Measurements from ENCODE around the gene PLCH2. TPM values are rescaled to one million over a fixed set of nuclear protein-coding genes. Genes with fewer than 3 reads are reported as not detected.
A peak's percentile ranks its signal among the peaks of the same experiment; 100 is the strongest.

Gene PLCH2
- total RNA-seq, 2 experiments from 2014 or later: 1.4 to 2.2 TPM

DNA sequence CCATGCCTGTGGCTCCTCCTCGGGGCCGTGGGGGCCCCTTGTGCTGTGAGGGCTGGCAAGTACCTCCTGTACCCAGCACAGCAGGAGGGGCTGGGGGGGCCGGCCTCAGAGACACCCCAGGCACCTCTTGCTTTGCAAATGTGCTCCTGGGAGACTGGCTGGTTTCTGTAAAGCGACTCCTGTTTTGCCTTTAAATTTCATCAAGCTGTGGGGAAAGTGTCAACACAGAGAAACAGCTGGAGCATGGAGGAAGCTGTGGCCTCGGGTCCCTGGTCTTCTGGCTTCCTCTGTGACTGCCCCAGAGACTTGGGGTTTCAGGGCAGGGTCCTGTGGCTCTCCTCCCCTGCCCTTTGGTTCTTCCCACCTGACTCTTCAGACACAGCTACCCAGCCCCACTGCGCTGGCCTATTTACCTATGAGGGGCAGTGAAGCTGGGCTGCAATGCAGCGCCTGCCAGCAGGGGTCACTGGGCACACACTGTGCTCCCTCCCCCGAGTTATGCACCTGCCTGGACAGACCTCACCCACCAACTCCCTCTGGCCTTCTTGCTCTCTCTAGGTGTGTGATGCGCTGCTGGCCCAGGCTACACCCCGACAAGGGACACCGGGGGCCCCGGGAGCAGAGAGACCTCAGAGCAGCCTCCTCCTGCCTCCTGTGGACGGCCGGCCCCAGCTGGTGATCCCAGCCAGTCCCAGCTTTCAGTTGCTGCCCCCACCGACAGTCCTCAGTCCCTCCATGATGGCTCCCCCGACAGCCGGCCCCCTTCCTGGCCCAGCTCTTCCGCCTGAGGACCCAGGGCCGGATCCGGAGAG lies 46.1 kb upstream of the PLCH2 start:
- Histone ChIP-seq H4K20me1 (ENCODE audit: insufficient read depth, low read length) (no peaks in the 10 kb centered on the region; the same call in 1 of the 2 replicates), H2AFZ (ENCODE audit: low read length) (no peak overlapping the region), H3K4me1 (ENCODE audit: insufficient read depth, low read length, poor library complexity, severe bottlenecking) (no peaks in the 10 kb centered on the region), H3K36me3 (ENCODE audit: insufficient read depth, low read length) (no peaks in the 10 kb centered on the region), H3K79me2 (ENCODE audit: insufficient read depth, low read depth, low read length) (no peaks in the 10 kb centered on the region), H3K4me3 (ENCODE audit: low read depth, low read length, poor library complexity, severe bottlenecking) (no peak overlapping the region), H3K9me3 (ENCODE audit: low read length) (no peaks in the 10 kb centered on the region), H3K27ac (ENCODE audit: low read depth, low read length, poor library complexity, severe bottlenecking) (no peak overlapping the region), H3K4me2 (ENCODE audit: low read length) (no peak overlapping the region), H3K9me2 (ENCODE audit: insufficient read depth, low read length) (no peaks in the 10 kb centered on the region)
- CTCF ChIA-PET (ENCODE audit: unreplicated experiment): no interaction called here
- no TSS peak for BruUV-seq (replicated peaks)
- TF ChIP-seq EZH2phosphoT487 (IDR thresholded peaks at IDR 0.05; ENCODE audit: borderline replicate concordance, low read depth, low read length): no peak
- peak; percentile 67 for TF ChIP-seq CTCF (conservative IDR thresholded peaks at IDR 0.05; ENCODE audit: low read length)
- POLR2A ChIA-PET: no interaction called here
- DNase-seq (ENCODE audit: low spot score): no peak
- intact Hi-C loops (cut with micrococcal nuclease; ENCODE audit: unreplicated experiment): loop anchor here (5.0 kb wide), 1 partner anchor 117 kb away; no protein-coding TSS in a partner anchor

- TF ChIP-seq CTCF (conservative IDR thresholded peaks at IDR 0.05; ENCODE audit: low read length) (no peak), EZH2phosphoT487 (IDR thresholded peaks at IDR 0.05; ENCODE audit: borderline replicate concordance, low read depth, low read length) (no peak)
- Histone ChIP-seq H3K36me3 (ENCODE audit: insufficient read depth, low read length) (no peaks in the 10 kb centered on the region), H3K27ac (ENCODE audit: low read depth, low read length, poor library complexity, severe bottlenecking) (no peak overlapping the region), H3K79me2 (ENCODE audit: insufficient read depth, low read depth, low read length) (no peaks in the 10 kb centered on the region), H3K9me3 (ENCODE audit: low read length) (no peaks in the 10 kb centered on the region), H2AFZ (ENCODE audit: low read length) (no peak overlapping the region), H3K4me1 (ENCODE audit: insufficient read depth, low read length, poor library complexity, severe bottlenecking) (no peaks in the 10 kb centered on the region), H4K20me1 (ENCODE audit: insufficient read depth, low read length) (no peaks in the 10 kb centered on the region; the same call in 1 of the 2 replicates), H3K4me2 (ENCODE audit: low read length) (no peak overlapping the region), H3K9me2 (ENCODE audit: insufficient read depth, low read length) (no peaks in the 10 kb centered on the region), H3K4me3 (ENCODE audit: low read depth, low read length, poor library complexity, severe bottlenecking) (no peak overlapping the region)
- intact Hi-C loops (cut with micrococcal nuclease; ENCODE audit: unreplicated experiment): loop anchor here (5.0 kb wide), 1 partner anchor 117 kb away; no protein-coding TSS in a partner anchor
- DNase-seq (ENCODE audit: low spot score): no peak
- ChIA-PET CTCF (ENCODE audit: unreplicated experiment) (no interaction called here), POLR2A (no interaction called here)
- BruUV-seq (replicated peaks): no TSS peak
Measured at GRCh38 chr1:2430592-2430973, 45.5 kb upstream of the PLCH2 start.

DNA sequence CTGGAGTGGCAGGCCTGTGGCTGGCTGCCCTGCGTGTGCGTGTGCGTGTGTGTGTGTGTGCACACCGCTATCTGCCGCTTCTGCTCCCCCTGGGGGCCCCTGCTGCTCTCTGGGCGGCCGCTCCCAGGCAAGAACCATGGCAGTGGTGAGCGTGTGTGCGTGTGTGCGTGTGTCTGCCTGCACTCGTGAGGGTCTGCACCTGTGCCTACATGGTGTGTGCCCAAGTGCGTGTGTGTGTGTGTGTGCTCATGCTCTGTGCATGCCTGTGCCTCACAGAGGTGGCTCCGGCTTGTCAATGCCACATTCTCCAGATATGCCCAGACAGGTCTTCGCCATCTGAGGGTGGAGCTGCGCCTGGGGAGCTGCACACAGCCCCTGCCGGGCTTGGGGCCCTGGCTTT lies 45.0 kb upstream of the PLCH2 start:
- Histone ChIP-seq H3K4me3 (ENCODE audit: low read depth, low read length, poor library complexity, severe bottlenecking) (no peak overlapping the region), H3K79me2 (ENCODE audit: insufficient read depth, low read depth, low read length) (no peaks in the 10 kb centered on the region), H2AFZ (ENCODE audit: low read length) (no peak overlapping the region), H3K4me1 (ENCODE audit: insufficient read depth, low read length, poor library complexity, severe bottlenecking) (no peaks in the 10 kb centered on the region), H3K9me2 (ENCODE audit: insufficient read depth, low read length) (no peaks in the 10 kb centered on the region), H3K36me3 (ENCODE audit: insufficient read depth, low read length) (no peaks in the 10 kb centered on the region), H3K4me2 (ENCODE audit: low read length) (no peak overlapping the region), H3K27ac (ENCODE audit: low read depth, low read length, poor library complexity, severe bottlenecking) (no peak overlapping the region), H3K9me3 (ENCODE audit: low read length) (no peaks in the 10 kb centered on the region), H4K20me1 (ENCODE audit: insufficient read depth, low read length) (no peaks in the 10 kb centered on the region; the same call in 1 of the 2 replicates)
- no TSS peak for BruUV-seq (replicated peaks)
- intact Hi-C loops (cut with micrococcal nuclease; ENCODE audit: unreplicated experiment): loop anchor here (5.0 kb wide), 1 partner anchor 116 kb away; no protein-coding TSS in a partner anchor
- POLR2A ChIA-PET: no interaction called here
- no peak for TF ChIP-seq EZH2phosphoT487 (IDR thresholded peaks at IDR 0.05; ENCODE audit: borderline replicate concordance, low read depth, low read length)
- no peak for TF ChIP-seq CTCF (conservative IDR thresholded peaks at IDR 0.05; ENCODE audit: low read length)
- CTCF ChIA-PET (ENCODE audit: unreplicated experiment): no interaction called here
- DNase-seq (ENCODE audit: low spot score): no peak
